HG02885 (cell line): Measurements from ENCODE around the gene GCKR.

ENCODE experiments used
- ATAC-seq: cut with Tn5 transposase; IDR thresholded peaks from one replicate; pipeline ENCODE4 v1.9.1; 2021; ENCODE audit warnings: mild to moderate bottlenecking; ENCODE audit not compliant: unreplicated experiment, poor library complexity

Gene GCKR, protein sequence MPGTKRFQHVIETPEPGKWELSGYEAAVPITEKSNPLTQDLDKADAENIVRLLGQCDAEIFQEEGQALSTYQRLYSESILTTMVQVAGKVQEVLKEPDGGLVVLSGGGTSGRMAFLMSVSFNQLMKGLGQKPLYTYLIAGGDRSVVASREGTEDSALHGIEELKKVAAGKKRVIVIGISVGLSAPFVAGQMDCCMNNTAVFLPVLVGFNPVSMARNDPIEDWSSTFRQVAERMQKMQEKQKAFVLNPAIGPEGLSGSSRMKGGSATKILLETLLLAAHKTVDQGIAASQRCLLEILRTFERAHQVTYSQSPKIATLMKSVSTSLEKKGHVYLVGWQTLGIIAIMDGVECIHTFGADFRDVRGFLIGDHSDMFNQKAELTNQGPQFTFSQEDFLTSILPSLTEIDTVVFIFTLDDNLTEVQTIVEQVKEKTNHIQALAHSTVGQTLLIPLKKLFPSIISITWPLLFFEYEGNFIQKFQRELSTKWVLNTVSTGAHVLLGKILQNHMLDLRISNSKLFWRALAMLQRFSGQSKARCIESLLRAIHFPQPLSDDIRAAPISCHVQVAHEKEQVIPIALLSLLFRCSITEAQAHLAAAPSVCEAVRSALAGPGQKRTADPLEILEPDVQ

DNA sequence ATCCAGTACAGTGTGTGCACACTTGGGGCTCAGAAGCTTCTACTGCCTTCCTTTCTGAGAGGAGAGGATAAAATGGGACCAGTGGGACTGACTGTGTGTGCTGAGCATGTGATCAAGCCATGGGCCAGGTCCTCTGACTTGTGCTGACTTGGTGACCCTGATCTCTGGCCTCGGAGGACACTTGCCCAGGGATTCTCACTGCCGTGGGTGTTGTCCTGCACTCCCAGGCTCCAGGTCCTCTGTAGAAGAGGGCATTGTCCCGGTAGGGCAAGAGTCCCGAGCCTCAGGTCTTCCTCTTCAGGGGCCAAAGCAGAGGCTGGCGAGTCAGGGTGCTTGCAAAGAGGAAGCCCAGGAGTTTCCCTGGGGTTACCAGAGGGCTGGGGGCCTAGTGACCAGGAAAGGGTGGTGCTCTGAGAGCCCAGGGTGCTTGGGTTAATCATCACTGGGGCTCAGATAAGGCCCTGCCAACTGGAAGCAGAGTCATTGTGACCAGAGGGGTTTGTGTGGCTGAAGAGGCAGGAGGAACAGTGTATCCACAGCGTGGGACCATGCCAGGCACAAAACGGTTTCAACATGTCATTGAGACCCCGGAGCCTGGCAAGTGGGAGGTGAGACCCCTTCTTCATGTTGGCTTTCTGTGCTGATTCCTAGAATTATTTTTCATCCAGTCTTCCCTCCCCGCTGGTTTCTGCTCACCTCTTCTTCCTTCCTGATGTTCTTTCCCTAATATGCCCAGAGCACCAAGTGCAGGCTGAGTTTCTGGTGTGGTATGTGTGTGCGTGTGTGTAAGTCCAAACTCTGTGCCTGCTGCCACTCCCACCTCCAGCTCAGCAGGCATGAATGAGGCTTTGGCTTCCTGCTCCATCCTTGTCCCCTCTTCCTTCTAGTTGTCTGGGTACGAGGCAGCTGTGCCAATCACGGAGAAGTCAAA lies at the start of gene GCKR:
GCKR (plus strand) TSS at position 483 of the 931 bp plus-strand sequence; CDS start at position 549, 66 bp downstream.
- no peak for ATAC-seq

DNA sequence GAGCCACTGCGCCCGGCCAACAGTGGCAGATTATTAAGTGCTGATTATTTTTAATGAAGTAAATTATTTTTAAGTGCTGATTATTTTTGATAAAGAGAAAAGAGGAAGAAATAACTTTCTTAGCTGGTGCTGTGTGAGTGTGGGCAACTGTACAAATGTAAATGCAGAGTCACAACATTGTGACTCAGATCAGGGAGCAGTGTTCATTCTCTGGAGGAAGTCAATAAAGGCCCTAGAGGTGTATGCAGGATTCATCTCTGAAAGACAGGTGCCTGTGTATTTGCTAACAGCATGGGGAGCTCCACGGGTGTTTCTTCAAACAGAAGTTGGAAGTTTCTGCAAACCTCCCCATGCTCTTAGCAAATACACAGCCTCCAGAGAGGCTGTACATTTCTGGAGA lies 48.3 kb upstream of the GCKR start:
- no peak for ATAC-seq

DNA sequence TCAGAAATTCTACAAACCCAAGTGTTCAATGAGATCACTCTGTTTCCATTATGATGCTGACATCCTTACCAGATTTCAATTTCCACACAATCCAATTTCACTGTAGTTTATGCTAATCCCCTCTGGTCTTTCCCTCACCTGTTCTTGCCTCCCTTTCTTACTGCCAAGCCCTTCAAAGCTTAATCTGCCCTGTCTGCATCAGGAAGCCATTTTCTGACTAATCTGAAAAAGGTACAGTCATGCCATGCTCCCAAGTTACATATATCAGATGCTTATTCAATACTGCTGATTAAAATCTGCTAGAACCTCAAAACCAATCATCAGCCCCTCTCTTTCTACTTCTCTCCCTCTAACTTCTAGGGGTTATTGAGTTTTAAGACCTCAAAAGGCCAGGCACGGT lies 45.5 kb upstream of the GCKR start:
- no peak for ATAC-seq

DNA sequence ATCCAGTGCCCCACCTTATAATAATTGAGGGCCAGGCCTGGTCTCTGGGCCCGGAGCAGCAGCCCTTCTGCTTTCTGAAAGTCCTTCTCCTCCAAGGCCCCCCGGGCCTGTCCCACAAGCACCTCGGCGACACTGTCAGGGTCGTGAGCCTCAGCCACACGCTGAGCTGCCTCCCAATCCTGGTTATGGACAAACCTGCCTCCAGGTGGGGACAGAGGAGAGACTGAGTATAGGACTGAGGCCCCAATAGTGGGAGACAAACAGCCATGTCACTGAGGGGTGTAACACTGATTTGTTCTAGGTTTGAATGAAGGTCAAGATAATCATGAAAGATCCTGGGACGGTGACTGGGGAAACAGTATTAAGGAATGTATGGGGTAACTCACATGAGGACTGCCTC lies 42.7 kb upstream of the GCKR start:
- ATAC-seq, result no peak

DNA sequence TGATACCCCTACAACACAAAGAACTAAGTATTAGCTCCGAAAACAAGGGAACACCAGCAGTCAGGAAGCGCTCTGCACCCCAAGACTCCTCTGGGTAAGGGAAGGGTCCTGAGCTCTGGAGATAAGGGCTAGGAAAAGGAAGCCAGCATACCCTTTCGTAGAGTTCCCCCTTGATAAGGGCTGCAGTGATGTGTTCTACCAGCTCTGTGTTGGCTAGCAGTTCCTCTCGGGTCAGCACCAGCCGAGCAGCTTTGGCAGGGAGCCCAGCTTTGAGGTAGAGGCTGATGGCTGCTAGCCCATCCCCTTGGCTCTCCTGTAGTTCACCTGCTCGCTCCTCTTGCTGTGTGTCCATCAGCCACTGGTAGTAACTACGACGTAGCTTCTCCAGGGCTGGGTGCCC lies 35.5 kb upstream of the GCKR start:
- no peak for ATAC-seq

DNA sequence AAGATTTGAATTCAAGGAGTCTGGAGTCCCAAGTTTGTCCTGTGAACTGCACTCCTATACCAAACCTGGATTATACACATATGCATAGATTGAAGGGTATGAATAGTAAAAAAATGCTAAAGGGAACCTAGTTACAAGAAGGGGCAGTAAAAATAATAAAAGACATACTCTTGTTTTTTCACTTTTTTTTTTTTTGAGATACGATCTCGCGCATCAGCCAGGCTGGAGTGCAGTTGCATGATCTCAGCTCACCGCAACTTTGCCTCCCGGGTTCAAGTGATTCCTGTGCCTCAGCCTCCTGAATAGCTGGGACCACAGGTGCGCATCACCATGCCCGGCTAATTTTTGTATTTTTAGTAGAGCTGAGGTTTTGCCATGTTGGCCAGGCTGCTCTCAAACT lies 32.2 kb upstream of the GCKR start:
- ATAC-seq, result no peak

DNA sequence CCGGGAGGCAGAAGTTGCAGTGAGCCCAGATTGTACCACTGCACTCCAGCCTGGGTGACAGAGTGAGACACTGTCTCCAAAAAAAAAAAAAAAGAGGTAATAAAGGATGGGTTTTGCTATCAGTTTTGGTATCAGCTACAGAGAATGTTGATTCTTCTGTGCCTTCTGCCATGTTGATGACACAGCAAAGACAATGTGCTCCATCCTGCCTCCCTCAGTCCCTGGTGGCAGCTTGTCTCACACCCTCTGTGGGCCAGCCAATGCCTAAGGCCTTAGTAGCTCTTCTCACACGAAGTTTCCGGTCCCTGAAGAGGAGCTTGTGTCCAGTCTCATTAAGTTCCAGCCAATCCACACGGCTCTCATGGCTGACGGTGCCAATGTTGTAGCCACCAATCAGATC lies 24.7 kb upstream of the GCKR start:
- ATAC-seq, result no peak

DNA sequence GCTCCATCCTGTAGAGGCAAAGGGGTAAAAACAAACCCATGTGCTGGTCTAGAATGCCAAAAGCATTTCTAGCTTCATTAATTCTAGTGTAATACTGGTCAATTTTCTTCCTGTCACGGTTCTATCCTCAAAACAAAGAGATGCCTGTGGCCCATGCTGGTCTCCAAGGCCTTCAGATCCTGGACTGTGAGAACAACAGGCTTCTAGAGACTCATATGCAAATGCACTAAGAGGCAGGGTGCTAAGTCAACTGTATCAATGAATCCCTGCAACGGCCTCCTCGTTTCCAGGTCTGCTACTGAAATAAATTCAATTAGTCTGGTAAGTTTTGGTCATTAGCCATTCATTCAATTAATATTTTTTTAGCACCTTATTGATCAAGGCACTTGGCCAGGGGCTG lies 11.1 kb upstream of the GCKR start:
- no peak for ATAC-seq

DNA sequence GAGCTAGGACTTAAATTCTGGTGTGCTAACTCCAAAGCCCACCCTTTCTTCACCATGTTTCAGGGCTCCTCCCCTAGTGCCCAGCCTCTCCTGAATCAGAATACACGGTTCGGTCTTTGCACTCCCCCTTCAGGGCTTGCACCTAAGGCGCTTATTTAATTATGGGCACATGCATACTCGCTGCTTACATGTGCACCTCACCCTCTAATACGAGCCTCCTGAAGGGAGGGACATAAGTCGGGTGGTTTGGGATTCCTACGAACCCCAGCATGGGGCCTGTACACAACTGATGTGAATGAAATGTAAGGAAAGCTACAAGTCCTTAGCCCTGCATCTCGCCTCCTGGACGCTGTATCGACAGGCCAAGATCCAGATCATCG lies 7.5 kb upstream of the GCKR start:
- ATAC-seq, result no peak

DNA sequence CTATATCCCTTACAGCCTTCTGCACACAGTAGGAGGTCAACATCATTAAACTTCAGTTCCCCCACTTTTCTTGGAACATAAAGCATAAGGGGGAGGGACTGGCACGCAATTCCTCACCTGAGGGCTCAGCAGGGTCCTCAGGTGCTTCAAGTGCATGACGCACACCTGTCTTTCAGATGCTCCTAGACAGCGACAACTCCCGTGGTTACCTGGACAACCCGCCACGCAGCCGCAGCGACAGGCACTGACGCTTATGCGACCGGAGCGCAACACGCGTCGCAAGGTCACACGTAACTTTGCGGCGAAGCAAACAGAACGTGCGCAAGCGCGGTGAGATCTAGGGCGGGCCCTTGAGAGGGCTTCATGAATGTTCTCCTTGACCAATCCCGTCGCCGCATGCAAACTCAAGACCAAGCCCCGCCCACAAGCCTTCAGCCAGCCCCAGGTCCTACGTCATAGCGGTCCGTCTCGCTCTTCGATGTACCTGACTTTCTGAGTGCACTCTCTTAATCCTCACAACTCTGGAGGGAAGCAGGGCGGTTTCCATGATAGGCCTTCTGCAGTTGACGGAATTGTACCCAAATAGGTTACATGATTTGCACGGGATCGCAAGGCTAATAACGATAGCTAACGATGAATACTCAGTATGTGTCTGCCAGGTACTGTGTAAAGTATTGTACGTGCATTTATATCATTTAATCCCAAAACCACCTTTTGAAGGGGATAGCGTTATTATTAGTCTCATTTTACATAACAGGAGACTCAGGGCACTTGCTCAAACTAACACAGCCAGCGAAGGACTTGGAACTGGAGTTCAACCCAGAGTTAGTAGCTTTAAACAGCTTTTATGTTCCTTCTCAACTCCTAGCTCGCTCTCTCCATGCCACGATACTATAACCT lies 6.9 kb upstream of the GCKR start, which contains the start of gene IFT172:
IFT172 (minus strand) TSS at position 246 of the 900 bp plus-strand sequence; CDS start at position 156, 90 bp downstream.
- ATAC-seq, result peak; percentile 97

DNA sequence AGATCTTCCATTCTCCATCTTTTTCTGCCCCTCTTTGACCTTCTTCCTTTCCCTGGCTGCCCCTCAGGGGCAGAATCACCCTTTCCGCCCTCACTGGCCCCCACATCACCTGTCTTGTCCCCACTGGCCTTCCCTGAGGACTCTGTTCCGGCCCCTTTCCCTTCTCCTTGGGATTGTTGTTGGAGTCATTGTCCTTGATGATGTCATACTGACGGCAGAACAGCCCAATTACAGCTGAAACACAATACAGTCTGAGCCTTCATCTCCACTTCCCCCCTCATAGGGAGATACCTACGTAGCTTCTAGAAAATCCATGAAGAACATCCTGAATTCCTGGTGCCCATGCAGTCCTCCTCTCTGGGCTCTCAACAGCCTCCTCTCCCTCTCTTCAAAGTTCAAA lies 4.1 kb upstream of the GCKR start:
- no peak for ATAC-seq

DNA sequence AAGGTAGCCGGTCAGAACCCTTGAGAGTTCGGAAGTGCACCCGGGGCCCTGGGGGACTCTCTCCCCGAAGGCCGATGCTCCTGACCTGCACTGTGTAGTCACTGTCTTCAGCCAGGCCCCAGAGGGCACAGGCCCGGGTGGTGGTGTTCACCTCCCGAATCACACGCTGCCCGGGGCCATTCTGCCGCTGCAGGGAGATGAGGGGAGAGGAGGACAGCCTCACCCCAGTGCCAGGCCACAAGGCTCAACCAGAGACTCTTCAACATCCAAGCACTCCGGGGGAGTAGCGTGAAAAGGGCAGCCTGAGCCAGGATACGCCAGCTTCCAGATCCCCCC lies 2.7 kb upstream of the GCKR start:
- no peak for ATAC-seq

DNA sequence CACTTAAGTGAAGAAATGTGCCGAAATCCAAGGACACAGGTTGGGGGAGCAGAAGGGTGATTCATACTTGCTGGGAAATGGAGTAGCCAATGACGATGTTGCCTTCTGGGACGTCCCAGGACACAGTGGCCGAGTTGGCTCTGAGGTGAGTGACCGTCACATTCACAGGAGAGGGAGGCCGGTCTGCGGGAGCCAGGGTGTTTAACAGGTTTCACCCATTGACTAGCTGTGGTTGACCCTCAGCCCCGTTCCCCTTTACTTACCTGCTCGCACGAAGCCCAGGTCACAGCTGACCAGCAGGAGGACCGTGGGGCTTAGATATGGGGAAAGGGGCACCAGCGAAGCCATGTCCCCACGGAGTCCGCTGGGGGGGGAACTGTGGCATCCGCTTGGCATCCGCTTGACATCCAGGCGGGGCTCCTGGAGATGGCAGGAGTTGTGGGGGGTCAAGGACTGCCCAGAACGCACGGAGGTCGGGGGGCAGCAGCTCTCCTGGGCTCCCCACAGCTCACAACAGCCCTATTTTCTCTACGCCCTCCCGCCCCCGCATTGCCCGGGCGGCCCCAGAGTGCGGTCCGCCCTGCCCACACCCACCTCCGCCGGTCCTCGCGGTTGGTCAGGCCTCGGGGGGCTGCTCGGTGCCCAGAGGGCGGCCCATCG lies 2.2 kb upstream of the GCKR start:
- no peak for ATAC-seq

DNA sequence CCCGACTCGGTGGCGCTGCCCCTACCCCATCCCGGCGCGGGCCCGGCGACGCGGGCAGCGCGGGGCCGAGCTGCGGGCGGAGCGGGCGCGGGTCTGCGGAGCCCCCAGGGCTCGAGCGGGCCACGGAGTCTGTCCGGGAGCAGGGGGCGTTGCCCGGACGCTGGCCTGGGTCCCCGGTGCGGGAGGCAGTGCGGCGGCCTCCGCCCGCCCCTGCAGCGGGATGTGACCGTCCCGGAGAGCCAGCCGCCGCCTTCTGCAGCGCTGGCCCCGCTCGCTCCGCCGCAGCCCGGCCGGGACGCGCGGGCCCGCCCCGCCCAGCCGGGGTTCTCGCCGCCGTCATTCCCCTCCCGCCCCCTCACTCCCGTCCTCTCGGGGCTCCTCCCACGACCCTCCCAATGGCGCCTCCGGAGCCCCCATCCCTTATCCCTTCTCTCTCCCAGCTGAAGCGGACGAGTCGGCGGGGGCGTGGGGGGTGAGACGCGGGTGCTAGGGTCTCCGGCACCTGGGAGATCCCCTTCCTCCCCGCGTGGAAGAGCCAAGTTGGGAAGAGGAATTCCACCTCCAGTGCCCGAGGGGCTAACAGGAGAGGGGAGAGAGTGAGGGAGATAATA lies 1.6 kb upstream of the GCKR start, which contains the start of gene FNDC4:
FNDC4 (minus strand) TSS at position 257 of the 611 bp plus-strand sequence. CDS start 521 bp downstream, outside the sequence.
- ATAC-seq, result no peak

DNA sequence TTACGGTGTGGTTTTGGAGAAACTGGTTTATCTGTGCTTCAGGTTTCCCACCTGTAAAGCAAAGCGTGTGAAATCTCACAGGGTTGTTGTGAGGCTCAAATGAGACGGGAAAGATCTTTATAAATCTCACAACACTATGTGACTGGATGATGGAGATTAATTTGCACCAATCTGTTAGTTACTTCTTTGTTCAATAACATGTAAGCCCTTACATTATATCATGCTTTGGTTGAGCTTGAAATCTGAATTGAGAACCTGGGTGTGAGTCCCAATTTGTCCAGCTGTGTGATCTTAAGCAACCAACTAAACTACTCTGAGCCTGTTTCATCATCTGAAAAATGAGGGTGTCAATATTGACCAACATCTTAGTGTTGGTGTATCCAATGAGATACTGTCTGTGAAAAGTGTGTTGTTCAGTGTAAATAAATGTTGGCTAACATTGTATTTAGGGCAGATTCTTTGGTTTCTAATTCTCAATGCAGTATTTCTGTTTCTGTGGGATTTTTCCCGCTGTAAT lies 741 bp upstream of the GCKR start:
- no peak for ATAC-seq

DNA sequence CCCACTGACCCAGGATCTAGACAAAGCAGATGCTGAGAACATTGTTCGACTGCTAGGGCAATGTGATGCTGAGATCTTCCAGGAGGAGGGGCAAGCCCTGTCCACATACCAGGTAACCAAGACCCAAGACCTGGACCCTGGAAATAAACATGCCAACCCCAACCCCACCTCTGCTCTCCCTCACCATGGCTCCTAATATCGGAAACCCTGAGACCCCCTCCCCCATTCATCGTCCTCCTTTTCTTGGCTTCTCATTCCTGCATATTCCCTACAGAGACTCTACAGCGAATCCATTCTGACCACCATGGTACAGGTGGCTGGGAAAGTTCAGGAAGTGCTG lies 619 bp downstream of the GCKR start:
- no peak for ATAC-seq

DNA sequence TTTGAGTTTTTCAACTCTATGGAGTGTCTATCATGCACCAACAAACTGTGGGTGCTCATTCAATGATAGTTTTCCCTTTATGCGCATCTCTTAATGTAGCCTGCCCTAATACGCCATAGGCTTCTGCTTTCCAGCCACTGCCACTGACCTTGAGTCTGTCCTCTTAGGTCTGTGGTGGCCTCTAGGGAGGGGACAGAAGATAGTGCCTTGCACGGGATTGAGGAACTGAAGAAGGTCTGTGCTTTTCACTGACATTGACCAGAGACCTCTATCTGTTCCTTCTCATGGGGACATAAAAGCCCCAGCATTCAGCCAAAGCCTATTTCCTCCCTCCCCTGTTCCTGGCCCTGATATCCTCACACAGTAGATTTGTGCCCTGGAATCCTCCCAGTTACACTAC lies 2.3 kb downstream of the GCKR start:
- ATAC-seq, result no peak

DNA sequence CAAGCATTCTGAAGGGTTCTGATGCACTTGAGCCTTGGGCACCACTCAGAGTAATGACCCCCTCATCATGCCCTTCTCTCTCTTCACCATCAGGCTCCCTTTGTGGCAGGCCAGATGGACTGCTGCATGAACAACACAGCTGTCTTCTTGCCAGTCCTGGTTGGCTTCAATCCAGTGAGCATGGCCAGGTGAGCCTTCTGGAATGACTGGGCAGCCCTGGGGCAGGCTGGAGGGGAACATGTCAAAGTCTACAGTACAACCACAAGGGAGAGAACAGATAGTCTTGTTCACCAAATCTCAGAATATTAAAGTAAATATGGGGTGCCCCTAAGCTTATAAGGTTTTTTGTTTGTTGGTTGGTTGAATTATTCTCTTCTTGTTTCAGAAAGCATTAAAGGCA lies 4.4 kb downstream of the GCKR start:
- ATAC-seq, result no peak

DNA sequence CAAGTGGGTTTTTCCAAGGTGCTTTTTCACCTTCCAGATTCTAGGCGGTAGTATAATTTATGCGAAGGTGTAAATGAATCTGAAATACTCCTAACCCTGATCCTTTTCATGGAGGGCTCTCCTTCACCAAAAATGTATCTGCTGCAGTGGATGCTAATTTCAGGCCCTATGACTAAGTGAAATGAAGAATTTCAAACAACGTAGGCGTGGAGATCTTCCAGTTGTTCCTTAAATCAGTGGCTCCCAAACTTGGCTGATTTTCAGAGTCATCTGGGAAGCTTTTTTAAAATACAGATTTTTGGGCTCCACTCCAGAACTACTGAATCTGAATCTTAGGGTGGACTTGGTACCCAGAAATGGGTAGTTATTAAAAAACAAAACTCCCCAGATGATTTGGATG lies 5.5 kb downstream of the GCKR start:
- ATAC-seq, result no peak
